HepG2 (cell line): ENCODE data around the gene ARFGAP1. TPM values are rescaled to one million over a fixed set of nuclear protein-coding genes. Genes with fewer than 3 reads are reported as not detected.

Source experiments
- FOXA3 ChIP-seq: IDR thresholded peaks from 2 replicates; pipeline ENCODE4 v1.6.1; 2016; ENCODE audit warnings: missing genetic modification reagents, missing compliant biosample characterization
- GLI4 ChIP-seq: sonication (generic); formaldehyde crosslinking; IDR thresholded peaks from 2 replicates; pipeline ENCODE4 v1.5.1; 2020; ENCODE audit warnings: missing genetic modification reagents, mild to moderate bottlenecking, moderate library complexity, borderline replicate concordance
- HNRNPUL1 ChIP-seq: fragments of 200-400 bp; formaldehyde crosslinking; IDR thresholded peaks from 2 replicates; pipeline ENCODE4 v1.6.1; 2017; ENCODE audit warnings: low read depth, mild to moderate bottlenecking, low read length, moderate library complexity
- POGZ ChIP-seq: sonication (generic); formaldehyde crosslinking; IDR thresholded peaks from 2 replicates; pipeline ENCODE4 v1.4.0; 2020; ENCODE audit warnings: mild to moderate bottlenecking, missing genetic modification reagents
- REL ChIP-seq: sonication (generic); formaldehyde crosslinking; conservative IDR thresholded peaks from 2 replicates; pipeline ENCODE4 v1.8.0; 2022; ENCODE audit warnings: mild to moderate bottlenecking, missing genetic modification reagents, moderate library complexity
- REPIN1 ChIP-seq: sonication (generic); formaldehyde crosslinking; IDR thresholded peaks from 2 replicates; pipeline ENCODE4 v1.8.0; 2022; ENCODE audit warnings: missing genetic modification reagents, low read depth, mild to moderate bottlenecking, borderline replicate concordance
- TMF1 ChIP-seq: sonication (generic); formaldehyde crosslinking; IDR thresholded peaks from 2 replicates; pipeline ENCODE4 v1.8.1; 2022; ENCODE audit warnings: low read depth, missing genetic modification reagents
- ZBTB2 ChIP-seq: sonication (generic); formaldehyde crosslinking; IDR thresholded peaks from 2 replicates; pipeline ENCODE4 v1.8.0; 2022; ENCODE audit warnings: low read depth, missing genetic modification reagents
- ZHX2 ChIP-seq, 2 experiments: sonication (generic) in 1 of 2; formaldehyde crosslinking in 1 of 2; IDR thresholded peaks; 2 replicates each; pipeline versions ENCODE4 v1.6.1 to v1.9.0; 2014 to 2022; ENCODE audit warnings: antibody characterized with exemption in 1 of 2, borderline replicate concordance in 1 of 2, inconsistent platforms in 1 of 2, low read depth in 1 of 2, missing genetic modification reagents in 1 of 2
- ZNF12 ChIP-seq: sonication (generic); formaldehyde crosslinking; IDR thresholded peaks from 2 replicates; pipeline ENCODE4 v1.5.0; 2020; ENCODE audit warnings: missing genetic modification reagents
- ZSCAN20 ChIP-seq: sonication (generic); formaldehyde crosslinking; IDR thresholded peaks from 2 replicates; pipeline ENCODE4 v1.4.0; 2020; ENCODE audit warnings: missing genetic modification reagents, mild to moderate bottlenecking, borderline replicate concordance
- polyA plus RNA-seq, 8 experiments: library from polyadenylated mRNA; depleted of rRNA in 3 of 8; stranded (reverse) in 7 of 8; unstranded in 1 of 8; fragments of >200 nt; fragmentation: Illumina TruSeq in 4 of 8; extraction: Trizol in 4 of 8; gene quantifications; 2 replicates each; pipeline versions ENCODE4 v1.2.1 to v1.2.3, GENCODE V29; 2011 to 2016; ENCODE audit warnings: low read depth in 4 of 8, missing spikeins in 1 of 8, mixed read lengths in 1 of 8; ENCODE audit not compliant: insufficient read depth in 1 of 8
- total RNA-seq, 5 experiments: library from RNA; depleted of rRNA; stranded (reverse); fragments of >200 nt; fragmentation: Illumina TruSeq; extraction: Trizol; gene quantifications; 2 replicates each; pipeline ENCODE4 v1.2.3, GENCODE V29; 2016; ENCODE audit warnings: low read depth in 1 of 5
- TF ChIP-seq, protein P1 (sequence below): IDR thresholded peaks from 2 replicates; pipeline ENCODE4 v1.6.1; 2018; ENCODE audit warnings: missing genetic modification reagents
- TF ChIP-seq, protein P2 (sequence below): sonication (generic); formaldehyde crosslinking; IDR thresholded peaks from 2 replicates; pipeline ENCODE4 v1.4.0; 2020; ENCODE audit warnings: missing genetic modification reagents

The ARFGAP1 gene
- total and polyA plus RNA-seq, 2 of the 13 experiments (the other 11 are each of a cell fraction or from before 2014, with no cell fraction given), result 132 TPM

- peak; percentile 82 for TF ChIP-seq ZHX2 (IDR thresholded peaks at IDR 0.05; ENCODE audit: low read depth)
- no peak for TF ChIP-seq ZHX2 (CRISPR knock-in tag; IDR thresholded peaks at IDR 0.05; ENCODE audit: borderline replicate concordance)
- TF ChIP-seq ZNF12 (CRISPR knock-in tag), result no peak
- 0 out of 2 replicates have a peak, but pooled peaks have one; percentile 34 for TF ChIP-seq REL (CRISPR knock-in tag)
- TF ChIP-seq TMF1 (CRISPR knock-in tag), result peak; percentile 94
- TF ChIP-seq, protein P1, sequence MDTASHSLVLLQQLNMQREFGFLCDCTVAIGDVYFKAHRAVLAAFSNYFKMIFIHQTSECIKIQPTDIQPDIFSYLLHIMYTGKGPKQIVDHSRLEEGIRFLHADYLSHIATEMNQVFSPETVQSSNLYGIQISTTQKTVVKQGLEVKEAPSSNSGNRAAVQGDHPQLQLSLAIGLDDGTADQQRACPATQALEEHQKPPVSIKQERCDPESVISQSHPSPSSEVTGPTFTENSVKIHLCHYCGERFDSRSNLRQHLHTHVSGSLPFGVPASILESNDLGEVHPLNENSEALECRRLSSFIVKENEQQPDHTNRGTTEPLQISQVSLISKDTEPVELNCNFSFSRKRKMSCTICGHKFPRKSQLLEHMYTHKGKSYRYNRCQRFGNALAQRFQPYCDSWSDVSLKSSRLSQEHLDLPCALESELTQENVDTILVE, result peak; percentile 89; the same call in 1 of the 2 replicates
- TF ChIP-seq ZBTB2, result peak; percentile 71
- peak; percentile 75 for TF ChIP-seq FOXA3 (CRISPR knock-in tag)
- peak; percentile 79 for TF ChIP-seq REPIN1 (CRISPR knock-in tag)
- peak; percentile 56; the same call in 1 of the 2 replicates for TF ChIP-seq POGZ (CRISPR knock-in tag)
- TF ChIP-seq, protein P2, sequence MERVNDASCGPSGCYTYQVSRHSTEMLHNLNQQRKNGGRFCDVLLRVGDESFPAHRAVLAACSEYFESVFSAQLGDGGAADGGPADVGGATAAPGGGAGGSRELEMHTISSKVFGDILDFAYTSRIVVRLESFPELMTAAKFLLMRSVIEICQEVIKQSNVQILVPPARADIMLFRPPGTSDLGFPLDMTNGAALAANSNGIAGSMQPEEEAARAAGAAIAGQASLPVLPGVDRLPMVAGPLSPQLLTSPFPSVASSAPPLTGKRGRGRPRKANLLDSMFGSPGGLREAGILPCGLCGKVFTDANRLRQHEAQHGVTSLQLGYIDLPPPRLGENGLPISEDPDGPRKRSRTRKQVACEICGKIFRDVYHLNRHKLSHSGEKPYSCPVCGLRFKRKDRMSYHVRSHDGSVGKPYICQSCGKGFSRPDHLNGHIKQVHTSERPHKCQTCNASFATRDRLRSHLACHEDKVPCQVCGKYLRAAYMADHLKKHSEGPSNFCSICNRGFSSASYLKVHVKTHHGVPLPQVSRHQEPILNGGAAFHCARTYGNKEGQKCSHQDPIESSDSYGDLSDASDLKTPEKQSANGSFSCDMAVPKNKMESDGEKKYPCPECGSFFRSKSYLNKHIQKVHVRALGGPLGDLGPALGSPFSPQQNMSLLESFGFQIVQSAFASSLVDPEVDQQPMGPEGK, result peak; percentile 67
- TF ChIP-seq ZSCAN20 (CRISPR knock-in tag), result peak; percentile 50; the same call in 1 of the 2 replicates
- 0 out of 2 replicates have a peak, but pooled peaks have one; percentile 45 for TF ChIP-seq GLI4 (CRISPR knock-in tag)
- no peak for TF ChIP-seq HNRNPUL1
Observed at GRCh38 chr20:63272105-63273058, at the start of gene ARFGAP1 (continued).
